Fibroblast of peridontal ligament (primary cell): ENCODE data around the gene MED1.
"Not testable (repeated sequence)": the region's sequence is repeated elsewhere in the genome, so short reads cannot be mapped to it uniquely, and the experiment has no call there.

Experiments used
- DNase-seq: peaks from one replicate; pipeline ENCODE4 v3.0.0-alpha.2; 2010; ENCODE audit errors: extremely low read depth

Gene MED1

DNA sequence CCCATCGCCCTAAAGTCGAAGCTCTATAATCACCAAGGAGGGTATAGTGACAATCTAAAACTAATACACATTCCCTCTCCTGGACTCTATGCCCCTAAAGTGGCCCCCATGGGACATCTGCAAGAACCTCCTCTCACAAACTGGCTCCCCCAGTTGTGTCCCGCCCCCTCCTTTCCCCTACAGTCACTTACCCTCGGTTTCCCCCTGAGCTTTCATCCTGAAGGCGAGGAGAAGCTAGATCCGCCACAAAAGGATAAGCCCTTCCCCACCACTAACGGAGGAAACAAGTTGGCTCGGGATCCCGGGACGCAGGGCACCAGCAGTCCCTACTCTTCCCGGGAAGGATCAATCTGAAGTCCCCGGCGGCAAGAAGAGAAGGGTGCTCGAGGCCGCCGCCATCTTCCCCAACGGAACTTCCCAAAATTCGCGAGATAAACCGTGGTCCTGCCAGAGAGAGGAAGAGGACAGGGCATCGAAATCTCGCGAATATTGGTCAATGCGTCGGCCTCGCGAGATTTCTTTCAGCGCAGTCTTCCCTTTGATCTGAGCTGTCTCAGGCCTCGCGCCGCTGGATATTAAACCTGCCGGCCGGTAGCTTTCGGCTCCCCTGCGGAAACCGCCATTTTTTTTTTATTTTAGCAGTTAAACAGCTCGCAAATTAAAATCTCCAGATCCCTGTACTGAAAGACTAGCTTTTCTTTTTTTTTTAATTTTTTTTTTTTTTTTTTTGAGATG, at the start of gene MED1:
Gene MED1, minus strand, starts transcription at position 417 of the 735 bp plus-strand sequence. Its CDS starts 201 bp downstream, at position 216.
- peak; percentile 99 for DNase-seq

DNA sequence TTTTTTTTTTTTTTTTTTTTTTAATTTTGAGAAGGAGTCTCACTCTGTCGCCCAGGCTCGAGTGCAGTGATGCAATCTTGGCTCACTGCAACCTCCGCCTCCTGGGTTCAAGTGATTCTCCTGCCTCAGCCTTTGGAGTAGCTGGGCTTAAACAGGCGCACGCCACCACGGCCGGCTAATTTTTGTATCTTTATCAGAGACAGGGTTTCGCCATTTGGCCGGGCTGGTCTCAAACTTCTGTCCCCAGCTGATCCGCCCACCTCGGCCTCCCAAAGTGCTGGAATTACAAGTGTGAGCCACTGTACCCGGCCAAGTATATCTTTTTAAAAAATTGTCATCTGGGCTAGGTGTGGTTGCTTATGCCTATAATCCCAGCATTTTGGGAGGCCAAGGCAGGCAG, 45.9 kb upstream of the MED1 start:
- DNase-seq = not testable (repeated sequence)

GRCh38 chr17:39487946-39488345, 36.9 kb upstream of the MED1 start:
- DNase-seq = no peak

GRCh38 chr17:39487490-39487889, 36.4 kb upstream of the MED1 start:
- not testable (repeated sequence) for DNase-seq

- peak; percentile 91 for DNase-seq
These were observed 35.2 kb upstream of the MED1 start for GRCh38 chr17:39486242-39486641.

DNA sequence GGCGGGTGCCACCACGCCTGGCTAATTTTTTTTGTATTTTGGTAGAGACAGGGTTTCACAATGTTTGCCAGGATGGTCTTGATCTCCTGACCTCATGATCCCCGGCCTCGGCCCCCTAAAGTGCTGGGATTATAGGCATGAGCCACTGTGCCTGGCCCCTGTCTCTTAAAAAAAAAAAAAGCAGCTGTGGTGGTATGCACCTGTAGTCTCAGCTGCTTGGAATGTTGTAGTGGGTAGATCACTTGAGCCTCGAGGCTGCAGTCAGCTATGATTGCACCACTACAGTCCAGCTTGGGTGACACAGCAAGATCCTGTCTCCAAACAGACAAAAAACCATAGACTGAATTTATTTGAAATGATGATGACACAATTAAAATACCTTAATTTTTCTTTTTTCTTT, 34.5 kb upstream of the MED1 start:
- DNase-seq = peak; percentile 90

- no peak for DNase-seq
These were observed 33.1 kb upstream of the MED1 start for GRCh38 chr17:39484178-39484577.

GRCh38 chr17:39483506-39483905, 32.4 kb upstream of the MED1 start:
- no peak for DNase-seq

DNA sequence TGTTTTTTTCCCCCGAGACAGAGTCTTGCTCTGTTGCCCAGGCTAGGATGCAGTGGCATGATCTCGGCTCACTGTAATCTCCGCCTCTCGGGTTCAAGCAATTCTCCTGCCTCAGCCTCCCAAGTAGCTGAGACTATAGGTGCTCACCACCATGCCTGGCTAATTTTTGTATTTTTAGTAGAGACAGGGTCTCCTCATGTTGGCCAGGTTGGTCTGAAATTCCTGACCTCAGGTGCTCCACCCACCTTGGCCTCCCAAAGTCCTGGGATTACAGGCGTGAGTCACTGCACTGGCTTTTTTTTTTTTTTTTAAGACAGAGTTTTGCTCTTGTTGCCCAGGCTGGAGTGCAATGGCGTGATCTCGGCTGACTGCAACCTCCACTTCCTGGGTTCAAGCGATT, 28.6 kb upstream of the MED1 start:
- not testable (repeated sequence) for DNase-seq

- DNase-seq = no peak
These were observed 22.2 kb upstream of the MED1 start for GRCh38 chr17:39473310-39473709.

DNA sequence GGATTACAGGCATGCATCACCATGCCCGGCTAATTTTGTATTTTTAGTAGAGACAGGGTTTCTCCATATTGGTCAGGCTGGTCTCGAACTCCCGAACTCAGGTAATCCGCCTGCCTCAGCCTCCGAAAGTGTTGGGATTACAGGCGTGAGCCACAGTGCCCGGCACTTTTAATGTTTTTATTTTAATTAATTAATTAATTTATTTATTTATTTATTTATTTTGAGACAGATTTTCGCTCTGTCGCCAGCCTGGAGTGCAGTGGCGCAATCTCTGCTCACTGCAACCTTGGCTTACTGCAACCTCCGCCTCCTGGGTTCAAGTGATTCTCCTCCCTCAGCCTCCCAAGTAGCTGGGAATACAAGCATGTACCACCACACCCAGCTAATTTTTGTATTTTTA, 17.5 kb upstream of the MED1 start:
- not testable (repeated sequence) for DNase-seq

DNA sequence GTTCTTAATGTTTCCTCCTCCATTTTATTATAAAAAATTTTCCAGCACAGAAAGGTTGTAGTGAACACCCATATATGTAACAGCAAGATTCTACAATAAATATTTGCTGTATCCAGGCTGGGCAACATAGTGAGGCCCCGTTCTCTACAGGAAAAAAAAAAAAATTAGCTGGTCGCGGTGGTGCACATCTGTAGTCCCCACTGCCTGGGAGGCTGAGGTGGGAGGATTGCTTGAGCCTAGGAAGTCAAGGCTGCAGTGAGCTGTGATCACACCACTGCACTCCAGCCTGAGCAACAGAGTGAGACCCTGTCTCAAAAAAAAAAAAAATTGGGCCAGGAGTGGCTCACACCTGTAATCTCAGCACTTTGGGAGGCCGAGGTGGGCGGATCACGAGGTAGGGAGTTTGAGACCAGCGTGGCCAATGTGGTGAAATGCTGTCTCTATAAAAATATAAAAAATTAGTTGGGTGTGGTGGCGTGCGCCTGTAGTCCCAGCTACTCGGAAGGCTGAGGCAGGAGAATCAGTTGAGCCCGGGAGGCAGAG, 13.6 kb upstream of the MED1 start:
- not testable (repeated sequence) for DNase-seq

GRCh38 chr17:39462631-39463375, 11.7 kb upstream of the MED1 start:
- no peak for DNase-seq

DNA sequence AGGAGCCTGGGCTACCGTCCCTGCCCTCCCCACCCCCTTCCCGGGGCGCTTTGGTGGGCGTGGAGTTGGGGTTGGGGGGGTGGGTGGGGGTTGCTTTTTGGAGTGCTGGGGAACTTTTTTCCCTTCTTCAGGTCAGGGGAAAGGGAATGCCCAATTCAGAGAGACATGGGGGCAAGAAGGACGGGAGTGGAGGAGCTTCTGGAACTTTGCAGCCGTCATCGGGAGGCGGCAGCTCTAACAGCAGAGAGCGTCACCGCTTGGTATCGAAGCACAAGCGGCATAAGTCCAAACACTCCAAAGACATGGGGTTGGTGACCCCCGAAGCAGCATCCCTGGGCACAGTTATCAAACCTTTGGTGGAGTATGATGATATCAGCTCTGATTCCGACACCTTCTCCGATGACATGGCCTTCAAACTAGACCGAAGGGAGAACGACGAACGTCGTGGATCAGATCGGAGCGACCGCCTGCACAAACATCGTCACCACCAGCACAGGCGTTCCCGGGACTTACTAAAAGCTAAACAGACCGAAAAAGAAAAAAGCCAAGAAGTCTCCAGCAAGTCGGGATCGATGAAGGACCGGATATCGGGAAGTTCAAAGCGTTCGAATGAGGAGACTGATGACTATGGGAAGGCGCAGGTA, 11.0 kb upstream of the MED1 start:
- DNase-seq = no peak

DNA sequence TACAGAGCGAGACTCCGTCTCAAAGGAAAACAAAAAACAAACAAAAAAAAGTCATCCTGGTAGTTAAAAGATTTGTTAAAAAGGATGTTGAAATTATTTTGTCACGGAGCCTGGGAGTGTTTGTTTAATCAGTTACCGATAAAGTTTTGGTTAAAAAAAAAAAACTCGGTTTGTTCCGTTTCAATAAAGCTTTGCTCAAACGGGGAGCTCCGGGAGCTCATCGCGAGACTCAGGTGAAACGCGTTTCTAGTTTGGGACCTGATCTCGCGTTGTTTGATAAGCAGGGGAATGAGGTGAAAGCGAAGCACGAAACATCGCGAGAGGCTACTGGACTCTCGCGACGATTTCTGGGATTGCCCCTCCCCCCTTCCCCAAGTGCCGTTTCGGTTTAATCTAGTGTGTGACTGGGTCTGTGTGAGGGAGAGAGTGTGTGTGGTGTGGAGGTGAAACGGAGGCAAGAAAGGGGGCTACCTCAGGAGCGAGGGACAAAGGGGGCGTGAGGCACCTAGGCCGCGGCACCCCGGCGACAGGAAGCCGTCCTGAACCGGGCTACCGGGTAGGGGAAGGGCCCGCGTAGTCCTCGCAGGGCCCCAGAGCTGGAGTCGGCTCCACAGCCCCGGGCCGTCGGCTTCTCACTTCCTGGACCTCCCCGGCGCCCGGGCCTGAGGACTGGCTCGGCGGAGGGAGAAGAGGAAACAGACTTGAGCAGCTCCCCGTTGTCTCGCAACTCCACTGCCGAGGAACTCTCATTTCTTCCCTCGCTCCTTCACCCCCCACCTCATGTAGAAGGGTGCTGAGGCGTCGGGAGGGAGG, 10.3 kb upstream of the MED1 start, which contains the start of gene CDK12:
Gene CDK12, plus strand, starts transcription at position 374 of the 813 bp plus-strand sequence. CDS start 586 bp downstream, outside the sequence.
- peak; percentile 100 for DNase-seq

GRCh38 chr17:39455919-39456318, 4.9 kb upstream of the MED1 start:
- no peak for DNase-seq

DNA sequence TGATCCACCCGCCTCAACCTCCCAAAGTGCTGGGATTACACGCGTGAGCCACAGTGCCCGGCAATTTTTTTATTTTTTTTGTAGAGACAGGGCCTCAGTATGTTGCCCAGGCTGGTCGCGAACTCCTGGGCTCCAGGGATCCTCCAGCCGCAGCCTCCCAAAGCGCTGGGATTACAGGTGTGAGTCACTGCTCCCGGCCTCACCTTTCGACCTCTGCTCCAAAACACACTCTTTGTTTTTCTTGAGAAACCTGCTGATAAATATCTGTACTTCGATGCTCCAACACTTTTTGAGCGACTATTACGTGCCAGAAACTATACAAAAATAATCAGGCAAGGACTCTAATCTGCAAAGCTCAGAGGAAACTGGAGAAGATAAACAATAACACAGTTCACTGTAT, 1.0 kb downstream of the MED1 start:
- DNase-seq = no peak

DNA sequence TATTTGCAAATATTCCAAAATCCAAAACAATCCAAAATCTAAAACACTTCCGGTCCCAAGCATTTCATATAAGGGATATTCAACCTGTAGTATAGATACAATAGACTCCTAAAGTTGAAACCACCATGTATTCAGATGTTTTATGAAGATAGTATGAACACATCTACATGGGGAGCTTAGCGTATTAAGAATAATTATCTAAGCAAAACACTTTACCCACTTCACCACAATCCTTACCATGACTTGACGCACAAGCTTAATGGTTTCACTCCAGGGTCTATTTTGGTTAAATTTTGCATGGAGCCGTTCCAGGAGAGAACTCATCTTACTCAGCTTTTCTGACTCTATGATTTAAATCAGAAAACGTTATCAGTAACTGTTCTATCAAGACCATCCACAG, 3.5 kb downstream of the MED1 start:
- no peak for DNase-seq

GRCh38 chr17:39443326-39443725, 7.7 kb downstream of the MED1 start:
- DNase-seq = no peak

GRCh38 chr17:39439868-39440267, 11.2 kb downstream of the MED1 start:
- DNase-seq = not testable (repeated sequence)

GRCh38 chr17:39429600-39429999, 21.5 kb downstream of the MED1 start:
- no peak for DNase-seq
